DND-41 (cell line): Measurements from ENCODE around the gene CYP2C9.
"Not testable (repeated sequence)": the region's sequence is repeated elsewhere in the genome, so short reads cannot be mapped to it uniquely, and the experiment has no call there.

Experiments
- CTCF ChIP-seq: IDR thresholded peaks from 2 replicates; pipeline ENCODE4 v1.5.1; 2012; ENCODE audit warnings: borderline replicate concordance, low read length, moderate library complexity, mild to moderate bottlenecking; ENCODE audit not compliant: poor library complexity, severe bottlenecking; ENCODE audit errors: extremely low read depth
- EZH2 ChIP-seq: IDR thresholded peaks from 3 replicates; pipeline ENCODE4 v1.6.1; 2012; ENCODE audit warnings: borderline replicate concordance, low read depth, mild to moderate bottlenecking, moderate library complexity, low read length, inconsistent platforms; ENCODE audit not compliant: severe bottlenecking

GRCh38 chr10:94898414-94898813, 40.0 kb upstream of the CYP2C9 start:
- not testable (repeated sequence) for TF ChIP-seq EZH2, CTCF
